ENCODE results near the gene CCDC134.

DNA sequence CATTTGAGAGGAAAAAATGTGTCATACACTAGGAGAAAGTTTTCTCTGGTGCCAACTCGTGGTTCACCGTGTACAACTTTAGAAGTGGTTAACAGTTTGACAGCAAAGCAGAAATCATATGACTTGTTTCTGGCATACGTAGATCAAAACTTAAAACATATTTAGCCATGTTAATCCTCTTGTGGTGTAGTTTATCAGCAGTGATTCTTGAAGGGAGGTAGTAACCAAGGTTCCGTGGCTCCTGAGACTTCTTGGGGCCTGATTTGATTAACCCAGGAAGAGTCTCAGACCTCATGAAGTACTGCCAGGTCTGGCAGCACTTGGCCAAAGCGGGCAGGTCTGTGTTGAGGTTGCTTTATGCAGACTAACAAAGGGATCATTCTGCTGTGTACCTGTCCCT, 72.9 kb downstream of the CCDC134 start:
- TF ChIP-seq CTCF (IDR thresholded peaks at IDR 0.05) = no peak
- TF ChIP-seq, protein P1, sequence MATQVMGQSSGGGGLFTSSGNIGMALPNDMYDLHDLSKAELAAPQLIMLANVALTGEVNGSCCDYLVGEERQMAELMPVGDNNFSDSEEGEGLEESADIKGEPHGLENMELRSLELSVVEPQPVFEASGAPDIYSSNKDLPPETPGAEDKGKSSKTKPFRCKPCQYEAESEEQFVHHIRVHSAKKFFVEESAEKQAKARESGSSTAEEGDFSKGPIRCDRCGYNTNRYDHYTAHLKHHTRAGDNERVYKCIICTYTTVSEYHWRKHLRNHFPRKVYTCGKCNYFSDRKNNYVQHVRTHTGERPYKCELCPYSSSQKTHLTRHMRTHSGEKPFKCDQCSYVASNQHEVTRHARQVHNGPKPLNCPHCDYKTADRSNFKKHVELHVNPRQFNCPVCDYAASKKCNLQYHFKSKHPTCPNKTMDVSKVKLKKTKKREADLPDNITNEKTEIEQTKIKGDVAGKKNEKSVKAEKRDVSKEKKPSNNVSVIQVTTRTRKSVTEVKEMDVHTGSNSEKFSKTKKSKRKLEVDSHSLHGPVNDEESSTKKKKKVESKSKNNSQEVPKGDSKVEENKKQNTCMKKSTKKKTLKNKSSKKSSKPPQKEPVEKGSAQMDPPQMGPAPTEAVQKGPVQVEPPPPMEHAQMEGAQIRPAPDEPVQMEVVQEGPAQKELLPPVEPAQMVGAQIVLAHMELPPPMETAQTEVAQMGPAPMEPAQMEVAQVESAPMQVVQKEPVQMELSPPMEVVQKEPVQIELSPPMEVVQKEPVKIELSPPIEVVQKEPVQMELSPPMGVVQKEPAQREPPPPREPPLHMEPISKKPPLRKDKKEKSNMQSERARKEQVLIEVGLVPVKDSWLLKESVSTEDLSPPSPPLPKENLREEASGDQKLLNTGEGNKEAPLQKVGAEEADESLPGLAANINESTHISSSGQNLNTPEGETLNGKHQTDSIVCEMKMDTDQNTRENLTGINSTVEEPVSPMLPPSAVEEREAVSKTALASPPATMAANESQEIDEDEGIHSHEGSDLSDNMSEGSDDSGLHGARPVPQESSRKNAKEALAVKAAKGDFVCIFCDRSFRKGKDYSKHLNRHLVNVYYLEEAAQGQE (IDR thresholded peaks at IDR 0.05; ENCODE audit: insufficient read depth in 1 of 2, low read depth in 2 of 2, low read length in 1 of 2) = no peak
- TF ChIP-seq POLR2AphosphoS5 (IDR thresholded peaks at IDR 0.05; ENCODE audit: low read depth, low read length) = no peak
- TF ChIP-seq SIN3A (IDR thresholded peaks at IDR 0.05; ENCODE audit: borderline replicate concordance, insufficient read depth, low read depth, low read length) = no peak
- no peak for TF ChIP-seq TCF7L2 (IDR thresholded peaks at IDR 0.05; ENCODE audit: low read depth, low read length)
